ENCODE results near the gene CRELD2. TPM values are rescaled to one million over a fixed set of nuclear protein-coding genes. Genes with fewer than 3 reads are reported as not detected.
A peak's percentile ranks its signal among the peaks of the same experiment; 100 is the strongest.

The CRELD2 gene
- total and polyA plus RNA-seq, 2 of the 13 experiments (the other 11 are each of a cell fraction or from before 2014, with no cell fraction given), result 17.2 to 44.7 TPM

DNA sequence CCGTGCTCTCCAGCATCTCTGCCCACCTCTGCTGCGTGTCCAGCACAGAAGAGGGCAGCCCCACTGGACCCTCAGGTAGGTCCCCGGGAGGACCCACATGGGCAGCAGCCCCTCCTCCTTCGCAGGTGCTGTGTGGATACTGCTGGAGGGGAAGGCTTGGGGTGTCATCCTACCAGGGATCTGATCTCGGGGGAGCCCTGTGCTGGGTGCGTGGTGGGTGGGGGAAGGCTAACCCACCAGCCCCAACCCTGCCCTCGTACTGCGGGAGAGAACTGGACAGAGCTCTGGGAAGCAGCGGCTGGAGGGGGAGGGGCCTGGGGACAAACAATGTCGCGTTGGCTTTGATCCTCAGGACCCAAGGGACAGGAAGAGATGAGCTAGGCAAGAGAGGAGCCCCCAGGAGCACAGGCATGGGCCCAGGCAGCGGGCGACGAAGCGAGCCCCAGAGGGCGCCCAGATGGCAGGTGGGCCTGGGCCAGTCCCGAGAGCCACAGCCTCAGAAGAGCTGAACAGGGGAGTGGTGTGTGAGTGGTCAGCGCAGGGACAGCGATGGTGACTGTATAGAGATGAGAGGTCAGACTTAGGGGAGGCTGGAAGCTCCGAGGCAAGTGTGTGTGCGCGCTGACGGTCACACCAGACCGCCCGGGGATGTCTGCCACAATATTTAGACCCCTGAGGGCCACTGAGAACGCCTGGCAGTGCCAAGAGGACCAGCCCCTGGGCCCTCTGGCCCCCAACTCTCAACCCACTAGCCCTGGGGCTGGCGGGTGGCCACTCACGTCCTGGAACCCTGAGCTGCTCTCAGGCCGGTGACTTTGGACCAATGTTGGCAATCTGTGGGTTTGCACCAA is 40.7 kb downstream of the CRELD2 start (continued):
- no peak for TF ChIP-seq ZNF180 (CRISPR knock-in tag; IDR thresholded peaks at IDR 0.05; ENCODE audit: borderline replicate concordance, low read depth)
- TF ChIP-seq DPF2 (CRISPR knock-in tag; IDR thresholded peaks at IDR 0.05; ENCODE audit: borderline replicate concordance, low read depth), result no peak
- TF ChIP-seq ZNF343 (CRISPR knock-in tag; IDR thresholded peaks at IDR 0.05), result peak; percentile 13; the same call in 1 of the 2 replicates
- no peak for TF ChIP-seq REPIN1 (CRISPR knock-in tag; IDR thresholded peaks at IDR 0.05; ENCODE audit: borderline replicate concordance, low read depth)
- TF ChIP-seq, protein P1, sequence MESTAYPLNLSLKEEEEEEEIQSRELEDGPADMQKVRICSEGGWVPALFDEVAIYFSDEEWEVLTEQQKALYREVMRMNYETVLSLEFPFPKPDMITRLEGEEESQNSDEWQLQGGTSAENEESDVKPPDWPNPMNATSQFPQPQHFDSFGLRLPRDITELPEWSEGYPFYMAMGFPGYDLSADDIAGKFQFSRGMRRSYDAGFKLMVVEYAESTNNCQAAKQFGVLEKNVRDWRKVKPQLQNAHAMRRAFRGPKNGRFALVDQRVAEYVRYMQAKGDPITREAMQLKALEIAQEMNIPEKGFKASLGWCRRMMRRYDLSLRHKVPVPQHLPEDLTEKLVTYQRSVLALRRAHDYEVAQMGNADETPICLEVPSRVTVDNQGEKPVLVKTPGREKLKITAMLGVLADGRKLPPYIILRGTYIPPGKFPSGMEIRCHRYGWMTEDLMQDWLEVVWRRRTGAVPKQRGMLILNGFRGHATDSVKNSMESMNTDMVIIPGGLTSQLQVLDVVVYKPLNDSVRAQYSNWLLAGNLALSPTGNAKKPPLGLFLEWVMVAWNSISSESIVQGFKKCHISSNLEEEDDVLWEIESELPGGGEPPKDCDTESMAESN (CRISPR knock-in tag; conservative IDR thresholded peaks at IDR 0.05), result 0 out of 2 replicates have a peak, but pooled peaks have one; percentile 40
- TF ChIP-seq ZNF431 (CRISPR knock-in tag; IDR thresholded peaks at IDR 0.05; ENCODE audit: borderline replicate concordance, low read depth), result peak; percentile 87; the same call in 1 of the 2 replicates
- TF ChIP-seq BHLHE40 (IDR thresholded peaks at IDR 0.05; ENCODE audit: low read length), result 0 out of 2 replicates have a peak, but pooled peaks have one; percentile 8
- TF ChIP-seq, protein P2, sequence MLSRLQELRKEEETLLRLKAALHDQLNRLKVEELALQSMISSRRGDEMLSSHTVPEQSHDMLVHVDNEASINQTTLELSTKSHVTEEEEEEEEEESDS (CRISPR knock-in tag; IDR thresholded peaks at IDR 0.05; ENCODE audit: borderline replicate concordance), result no peak
- TF ChIP-seq, protein P3, sequence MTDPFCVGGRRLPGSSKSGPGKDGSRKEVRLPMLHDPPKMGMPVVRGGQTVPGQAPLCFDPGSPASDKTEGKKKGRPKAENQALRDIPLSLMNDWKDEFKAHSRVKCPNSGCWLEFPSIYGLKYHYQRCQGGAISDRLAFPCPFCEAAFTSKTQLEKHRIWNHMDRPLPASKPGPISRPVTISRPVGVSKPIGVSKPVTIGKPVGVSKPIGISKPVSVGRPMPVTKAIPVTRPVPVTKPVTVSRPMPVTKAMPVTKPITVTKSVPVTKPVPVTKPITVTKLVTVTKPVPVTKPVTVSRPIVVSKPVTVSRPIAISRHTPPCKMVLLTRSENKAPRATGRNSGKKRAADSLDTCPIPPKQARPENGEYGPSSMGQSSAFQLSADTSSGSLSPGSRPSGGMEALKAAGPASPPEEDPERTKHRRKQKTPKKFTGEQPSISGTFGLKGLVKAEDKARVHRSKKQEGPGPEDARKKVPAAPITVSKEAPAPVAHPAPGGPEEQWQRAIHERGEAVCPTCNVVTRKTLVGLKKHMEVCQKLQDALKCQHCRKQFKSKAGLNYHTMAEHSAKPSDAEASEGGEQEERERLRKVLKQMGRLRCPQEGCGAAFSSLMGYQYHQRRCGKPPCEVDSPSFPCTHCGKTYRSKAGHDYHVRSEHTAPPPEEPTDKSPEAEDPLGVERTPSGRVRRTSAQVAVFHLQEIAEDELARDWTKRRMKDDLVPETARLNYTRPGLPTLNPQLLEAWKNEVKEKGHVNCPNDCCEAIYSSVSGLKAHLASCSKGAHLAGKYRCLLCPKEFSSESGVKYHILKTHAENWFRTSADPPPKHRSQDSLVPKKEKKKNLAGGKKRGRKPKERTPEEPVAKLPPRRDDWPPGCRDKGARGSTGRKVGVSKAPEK (CRISPR knock-in tag; IDR thresholded peaks at IDR 0.05; ENCODE audit: borderline replicate concordance), result no peak
- TF ChIP-seq, protein P4, sequence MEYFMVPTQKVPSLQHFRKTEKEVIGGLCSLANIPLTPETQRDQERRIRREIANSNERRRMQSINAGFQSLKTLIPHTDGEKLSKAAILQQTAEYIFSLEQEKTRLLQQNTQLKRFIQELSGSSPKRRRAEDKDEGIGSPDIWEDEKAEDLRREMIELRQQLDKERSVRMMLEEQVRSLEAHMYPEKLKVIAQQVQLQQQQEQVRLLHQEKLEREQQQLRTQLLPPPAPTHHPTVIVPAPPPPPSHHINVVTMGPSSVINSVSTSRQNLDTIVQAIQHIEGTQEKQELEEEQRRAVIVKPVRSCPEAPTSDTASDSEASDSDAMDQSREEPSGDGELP (IDR thresholded peaks at IDR 0.05; ENCODE audit: borderline replicate concordance, low read depth), result no peak
- TF ChIP-seq AGO2 (optimal IDR thresholded peaks at IDR 0.05; ENCODE audit: low read depth, low read length), result peak; percentile 94
- TF ChIP-seq, protein P5, sequence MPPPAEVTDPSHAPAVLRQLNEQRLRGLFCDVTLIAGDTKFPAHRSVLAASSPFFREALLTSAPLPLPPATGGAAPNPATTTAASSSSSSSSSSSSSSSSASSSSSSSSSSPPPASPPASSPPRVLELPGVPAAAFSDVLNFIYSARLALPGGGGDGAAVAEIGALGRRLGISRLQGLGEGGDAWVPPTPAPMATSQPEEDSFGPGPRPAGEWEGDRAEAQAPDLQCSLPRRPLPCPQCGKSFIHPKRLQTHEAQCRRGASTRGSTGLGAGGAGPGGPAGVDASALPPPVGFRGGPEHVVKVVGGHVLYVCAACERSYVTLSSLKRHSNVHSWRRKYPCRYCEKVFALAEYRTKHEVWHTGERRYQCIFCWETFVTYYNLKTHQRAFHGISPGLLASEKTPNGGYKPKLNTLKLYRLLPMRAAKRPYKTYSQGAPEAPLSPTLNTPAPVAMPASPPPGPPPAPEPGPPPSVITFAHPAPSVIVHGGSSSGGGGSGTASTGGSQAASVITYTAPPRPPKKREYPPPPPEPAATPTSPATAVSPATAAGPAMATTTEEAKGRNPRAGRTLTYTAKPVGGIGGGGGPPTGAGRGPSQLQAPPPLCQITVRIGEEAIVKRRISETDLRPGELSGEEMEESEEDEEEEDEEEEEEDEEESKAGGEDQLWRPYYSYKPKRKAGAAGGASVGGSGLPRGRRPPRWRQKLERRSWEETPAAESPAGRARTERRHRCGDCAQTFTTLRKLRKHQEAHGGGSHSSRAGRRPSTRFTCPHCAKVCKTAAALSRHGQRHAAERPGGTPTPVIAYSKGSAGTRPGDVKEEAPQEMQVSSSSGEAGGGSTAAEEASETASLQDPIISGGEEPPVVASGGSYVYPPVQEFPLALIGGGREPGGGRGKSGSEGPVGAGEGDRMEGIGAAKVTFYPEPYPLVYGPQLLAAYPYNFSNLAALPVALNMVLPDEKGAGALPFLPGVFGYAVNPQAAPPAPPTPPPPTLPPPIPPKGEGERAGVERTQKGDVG (CRISPR knock-in tag; IDR thresholded peaks at IDR 0.05; ENCODE audit: borderline replicate concordance), result no peak
- TF ChIP-seq FOXP1 (IDR thresholded peaks at IDR 0.05), result no peak
- no peak for TF ChIP-seq FOXP1 (CRISPR knock-in tag; IDR thresholded peaks at IDR 0.05)
- TF ChIP-seq, protein P6, sequence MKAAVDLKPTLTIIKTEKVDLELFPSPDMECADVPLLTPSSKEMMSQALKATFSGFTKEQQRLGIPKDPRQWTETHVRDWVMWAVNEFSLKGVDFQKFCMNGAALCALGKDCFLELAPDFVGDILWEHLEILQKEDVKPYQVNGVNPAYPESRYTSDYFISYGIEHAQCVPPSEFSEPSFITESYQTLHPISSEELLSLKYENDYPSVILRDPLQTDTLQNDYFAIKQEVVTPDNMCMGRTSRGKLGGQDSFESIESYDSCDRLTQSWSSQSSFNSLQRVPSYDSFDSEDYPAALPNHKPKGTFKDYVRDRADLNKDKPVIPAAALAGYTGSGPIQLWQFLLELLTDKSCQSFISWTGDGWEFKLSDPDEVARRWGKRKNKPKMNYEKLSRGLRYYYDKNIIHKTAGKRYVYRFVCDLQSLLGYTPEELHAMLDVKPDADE (CRISPR knock-in tag; IDR thresholded peaks at IDR 0.05), result no peak
- no peak; the same call in 1 of the 2 replicates for TF ChIP-seq NFKB2 (CRISPR knock-in tag; IDR thresholded peaks at IDR 0.05; ENCODE audit: borderline replicate concordance)
- peak; percentile 75 for TF ChIP-seq PHF5A (CRISPR knock-in tag; IDR thresholded peaks at IDR 0.05; ENCODE audit: low read depth, unreplicated experiment)

Measured in HepG2 (cell line).